ENCODE data around the gene TESK2.
"Not testable (repeated sequence)": the region's sequence is repeated elsewhere in the genome, so short reads cannot be mapped to it uniquely, and the experiment has no call there.

TESK2 gene

DNA sequence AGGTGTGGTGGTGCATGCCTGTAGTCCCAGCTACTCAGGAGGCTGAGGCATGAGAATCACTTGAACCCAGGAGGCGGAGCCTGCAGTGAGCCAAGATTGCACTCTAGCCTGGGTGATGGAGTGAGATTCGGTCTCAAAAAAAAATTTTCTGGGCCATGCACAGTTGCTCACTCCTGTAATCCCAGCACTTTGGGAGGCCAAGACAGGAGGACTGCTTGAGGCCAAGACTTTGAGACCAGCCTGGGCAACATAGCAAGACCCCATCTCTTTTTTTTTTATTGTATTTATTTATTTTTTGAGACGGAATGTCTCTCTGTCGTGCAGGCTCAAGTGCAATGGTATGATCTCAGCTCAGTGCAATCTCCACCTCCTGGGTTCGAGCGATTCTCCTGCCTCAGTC lies 16.8 kb downstream of the TESK2 start:
- not testable (repeated sequence) for FAIRE-seq; DNase-seq (ENCODE audit: insufficient read length, low spot score)

DNA sequence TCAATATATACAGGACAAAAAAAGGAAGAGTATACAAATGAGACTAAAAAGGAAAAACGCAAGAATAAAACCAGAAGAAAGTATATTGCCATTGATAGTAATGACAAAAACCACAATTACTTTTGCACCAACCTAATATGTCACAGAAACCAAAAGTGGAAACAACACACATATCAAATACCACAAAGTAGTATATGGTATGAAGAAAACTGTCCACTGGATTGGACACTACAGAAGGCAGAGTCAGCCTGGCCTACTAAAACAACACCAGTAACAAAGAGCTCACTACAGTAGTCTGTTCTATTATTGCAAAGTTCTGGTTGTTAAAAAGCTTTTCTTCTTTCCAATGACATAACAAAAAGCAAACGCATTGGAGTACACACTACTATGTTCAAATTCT lies 17.7 kb downstream of the TESK2 start:
- DNase-seq (ENCODE audit: insufficient read length, low spot score), result no peak
- FAIRE-seq, result no peak

DNA sequence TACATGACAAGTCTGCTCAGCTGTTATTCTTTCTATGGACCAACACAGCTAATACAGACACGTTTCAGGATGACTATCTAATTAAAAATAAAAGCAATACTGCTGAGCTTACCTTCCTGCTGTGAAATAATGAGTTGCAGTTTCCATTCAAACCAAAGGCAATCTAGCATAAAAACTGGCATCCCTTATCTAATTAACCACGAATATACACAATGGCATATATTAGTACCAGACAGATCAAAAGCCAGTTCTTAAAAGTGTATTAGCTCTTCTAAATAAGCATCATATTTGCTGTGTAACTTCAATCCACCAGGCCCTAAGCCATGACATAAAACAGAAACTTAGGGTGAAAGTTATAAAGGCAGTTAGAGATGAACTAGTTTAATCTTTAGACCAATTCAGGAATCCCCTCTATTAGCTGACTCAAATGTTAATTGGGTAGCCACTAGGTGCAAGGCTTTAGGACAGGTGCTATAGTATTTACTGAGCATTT lies 20.6 kb downstream of the TESK2 start:
- no peak for FAIRE-seq
- no peak for DNase-seq (ENCODE audit: insufficient read length, low spot score)

DNA sequence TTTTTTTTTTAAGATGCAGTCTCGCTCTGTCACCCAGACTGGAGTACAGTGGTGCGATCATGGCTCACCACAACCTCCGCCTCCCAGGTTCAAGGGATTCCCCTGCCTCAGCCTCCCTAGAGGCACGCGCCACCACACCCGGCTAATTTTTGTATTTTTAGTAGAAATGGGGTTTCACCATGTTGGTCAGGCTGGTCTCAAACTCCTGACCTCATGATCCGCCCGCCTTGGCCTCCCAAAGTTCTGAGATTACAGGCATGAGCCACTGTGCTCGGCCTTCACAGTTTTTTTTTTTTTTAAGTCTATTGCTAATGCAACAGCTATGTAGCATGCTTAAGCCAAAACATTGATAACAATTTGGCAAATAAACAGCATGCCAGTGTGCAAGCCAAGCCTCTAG lies 23.6 kb downstream of the TESK2 start:
- DNase-seq (ENCODE audit: insufficient read length, low spot score); FAIRE-seq: not testable (repeated sequence)

DNA sequence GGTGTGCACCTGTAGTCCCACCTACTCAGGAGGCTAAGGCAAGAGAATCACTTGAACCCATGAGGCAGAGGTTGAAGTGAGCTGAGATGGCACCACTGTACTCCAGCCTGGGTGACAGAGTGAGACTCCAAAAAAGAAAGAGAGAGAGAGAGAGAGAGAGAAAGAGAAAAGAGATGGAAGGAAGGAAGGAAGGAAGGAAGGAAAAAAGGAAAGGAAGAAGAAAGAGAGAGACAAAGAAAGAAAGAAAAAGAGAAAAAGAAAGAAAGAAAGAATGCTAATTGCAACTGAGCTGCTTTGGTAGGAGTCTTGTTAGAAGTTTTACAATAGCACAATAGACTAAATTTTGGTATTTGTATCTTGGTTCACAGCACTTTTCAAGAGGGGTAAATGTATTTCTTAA lies 25.7 kb downstream of the TESK2 start:
- FAIRE-seq (no peak), DNase-seq (ENCODE audit: insufficient read length, low spot score) (no peak)

DNA sequence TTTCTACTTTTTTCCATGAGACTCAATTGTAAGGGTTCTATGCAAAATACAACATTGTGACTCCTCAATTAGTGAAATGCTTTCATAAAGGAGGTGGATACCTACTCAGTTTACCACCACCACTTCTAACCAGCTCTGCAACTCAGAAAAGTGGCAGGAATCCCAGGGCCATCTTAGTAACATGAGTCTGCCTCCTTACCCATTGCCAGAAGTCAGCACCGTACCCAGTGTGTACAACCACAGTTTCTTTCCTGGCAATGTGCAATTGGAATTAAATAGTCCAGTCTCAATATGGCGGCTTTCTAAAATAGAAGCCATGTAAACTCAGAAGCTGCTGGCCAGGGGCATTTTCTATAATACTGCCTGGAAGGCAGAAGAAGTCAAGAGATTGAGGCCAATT lies 32.1 kb downstream of the TESK2 start:
- FAIRE-seq (no peak), DNase-seq (ENCODE audit: insufficient read length, low spot score) (no peak)

DNA sequence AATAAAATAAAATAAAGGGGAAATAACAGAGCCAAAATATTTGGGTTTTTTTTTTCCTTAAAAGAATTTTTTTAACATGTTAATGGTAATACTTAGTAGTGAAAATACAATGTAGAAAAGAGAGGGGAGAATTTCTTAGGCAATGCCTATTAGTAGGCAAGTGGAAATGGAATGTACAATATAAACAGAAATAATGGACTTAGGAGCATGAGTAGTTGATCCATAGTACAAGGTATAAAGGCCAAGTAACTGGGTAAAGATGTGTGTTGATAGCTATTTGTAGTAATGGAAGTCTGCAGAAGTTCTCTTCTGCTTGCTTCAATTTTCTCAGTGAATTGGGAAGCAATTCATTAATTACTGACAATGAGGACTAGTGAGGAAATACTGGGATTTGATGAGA lies 34.4 kb downstream of the TESK2 start:
- FAIRE-seq (no peak), DNase-seq (ENCODE audit: insufficient read length, low spot score) (no peak)

DNA sequence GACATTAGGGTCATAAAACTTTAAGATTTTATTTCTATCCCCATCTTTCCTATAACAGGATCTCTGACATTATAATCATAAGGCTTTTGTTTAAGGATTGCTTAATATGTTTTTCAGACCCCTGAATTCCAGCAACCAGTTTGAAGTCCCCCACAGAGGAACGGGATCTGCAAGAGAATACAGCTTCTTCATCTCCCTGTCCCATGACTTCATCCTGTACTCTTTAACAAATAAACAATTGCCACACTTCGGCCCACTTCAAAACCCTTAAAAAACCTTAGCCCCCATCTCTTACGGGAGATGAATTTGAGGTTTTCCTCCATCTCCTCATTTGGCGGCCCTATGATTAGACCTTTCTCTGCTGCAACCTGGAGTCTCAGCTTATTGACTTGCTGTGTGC lies 35.8 kb downstream of the TESK2 start:
- FAIRE-seq (no peak), DNase-seq (ENCODE audit: insufficient read length, low spot score) (no peak)

DNA sequence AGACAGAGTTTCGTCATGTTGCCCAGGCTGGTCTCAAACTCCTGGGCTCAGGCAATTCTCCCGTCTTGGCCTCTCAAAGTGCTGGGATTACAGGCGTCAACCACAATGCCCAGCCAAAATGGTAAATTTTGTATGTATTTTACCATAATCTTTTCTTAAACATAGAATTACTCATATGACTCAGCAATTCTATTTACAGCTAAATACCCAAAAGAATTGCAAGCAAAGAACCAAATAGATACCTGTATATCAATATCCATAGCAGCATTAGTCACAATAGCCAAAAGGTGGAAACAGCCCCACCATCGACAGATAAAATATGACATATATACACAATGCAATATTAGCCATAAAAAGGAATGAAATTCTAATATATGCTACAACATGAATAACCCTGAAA lies 36.5 kb downstream of the TESK2 start:
- DNase-seq (ENCODE audit: insufficient read length, low spot score), result no peak
- no peak for FAIRE-seq

DNA sequence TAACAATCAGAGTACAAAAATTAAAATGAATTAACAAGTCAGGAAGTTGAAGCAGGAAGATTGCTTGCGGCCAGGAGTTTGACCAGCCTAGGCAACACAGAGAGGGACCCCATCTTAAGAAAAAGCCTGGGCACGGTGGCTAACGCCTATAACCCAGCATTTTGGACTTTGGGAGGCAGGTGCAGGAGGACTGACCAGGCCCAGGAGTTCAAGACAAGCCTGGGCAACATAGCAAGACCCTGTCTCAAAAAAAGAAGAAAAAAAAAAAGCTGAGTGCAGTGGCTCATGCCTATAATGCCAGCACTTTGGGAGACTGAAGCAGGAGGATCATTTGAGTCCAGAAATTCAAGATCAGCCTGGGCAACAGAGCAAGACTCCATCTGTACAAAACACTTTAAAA lies 38.5 kb downstream of the TESK2 start:
- DNase-seq (ENCODE audit: insufficient read length, low spot score) (no peak), FAIRE-seq (no peak)

DNA sequence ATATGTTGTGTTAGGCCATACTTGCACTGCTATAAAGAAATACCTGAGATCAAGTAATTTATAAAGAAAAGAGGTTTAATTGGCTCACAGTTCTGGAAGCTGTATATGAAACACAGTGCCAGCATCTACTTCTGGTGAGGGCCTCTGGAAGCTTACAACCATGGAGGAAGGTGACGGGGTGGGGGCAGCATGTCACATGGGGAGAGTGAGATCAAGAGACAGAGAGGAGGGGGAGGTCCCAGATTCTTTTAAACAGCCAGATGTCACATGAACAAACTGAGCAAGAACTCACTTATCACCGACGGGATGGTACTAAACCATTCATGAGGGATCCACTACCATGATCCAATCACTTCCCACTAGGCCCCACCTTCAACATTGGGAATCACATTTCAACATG lies 42.6 kb downstream of the TESK2 start:
- DNase-seq (ENCODE audit: insufficient read length, low spot score) (no peak), FAIRE-seq (no peak)

DNA sequence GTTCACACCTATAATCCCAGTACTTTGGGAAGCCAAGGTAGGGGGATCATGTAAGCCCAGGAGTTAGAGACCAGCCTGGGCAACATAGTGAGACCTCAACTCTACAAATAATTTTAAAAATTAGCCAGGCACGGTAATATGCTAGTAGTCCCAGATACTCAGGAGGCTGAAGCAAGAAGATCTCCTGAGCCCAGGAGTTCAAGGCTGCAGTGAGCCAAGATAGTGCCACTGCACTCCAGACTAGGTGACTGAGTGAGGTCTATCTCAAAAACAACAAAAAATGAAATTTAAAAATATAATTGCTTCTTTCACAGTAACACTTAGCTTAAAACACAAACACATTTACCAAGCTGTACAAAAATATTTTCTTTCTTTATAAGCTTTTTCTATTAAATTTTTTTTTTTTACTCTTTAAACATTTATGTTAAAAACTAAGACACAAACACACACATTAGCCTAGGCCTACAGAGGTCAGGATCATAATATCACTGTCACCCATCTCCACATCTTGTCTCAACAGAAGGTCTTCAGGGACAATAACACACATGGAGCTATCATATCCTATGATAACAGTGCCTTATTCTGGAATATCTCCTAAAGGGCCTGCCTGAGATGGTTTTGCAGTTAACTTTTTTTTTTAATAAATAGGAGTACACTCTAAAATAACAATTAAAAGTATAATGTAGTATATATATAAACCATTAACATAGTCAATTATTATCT lies 43.9 kb downstream of the TESK2 start:
- FAIRE-seq, result no peak

DNA sequence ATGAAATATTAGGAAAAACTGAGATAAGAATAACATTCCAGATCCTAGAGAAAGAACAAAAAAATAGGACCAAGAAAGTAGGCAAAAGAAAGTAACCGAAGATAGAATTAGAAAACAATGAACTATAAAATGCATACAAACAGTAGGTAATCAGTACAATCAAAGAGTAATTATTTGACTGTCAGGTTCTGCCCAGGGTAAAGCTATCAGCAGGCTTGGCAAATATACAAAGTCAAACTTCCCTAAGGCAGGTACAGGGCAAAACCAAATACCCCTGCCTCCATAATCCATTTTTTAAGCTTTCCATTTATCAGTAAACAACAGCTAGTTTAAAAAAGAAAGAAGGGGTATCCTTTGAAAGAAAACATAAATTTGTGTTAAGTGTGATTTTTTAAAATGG lies 44.4 kb downstream of the TESK2 start:
- FAIRE-seq (no peak), DNase-seq (ENCODE audit: insufficient read length, low spot score) (no peak)

More for the DNA sequence above, 43.9 kb downstream of the TESK2 start:
- DNase-seq (ENCODE audit: insufficient read length, low spot score), result no peak

DNA sequence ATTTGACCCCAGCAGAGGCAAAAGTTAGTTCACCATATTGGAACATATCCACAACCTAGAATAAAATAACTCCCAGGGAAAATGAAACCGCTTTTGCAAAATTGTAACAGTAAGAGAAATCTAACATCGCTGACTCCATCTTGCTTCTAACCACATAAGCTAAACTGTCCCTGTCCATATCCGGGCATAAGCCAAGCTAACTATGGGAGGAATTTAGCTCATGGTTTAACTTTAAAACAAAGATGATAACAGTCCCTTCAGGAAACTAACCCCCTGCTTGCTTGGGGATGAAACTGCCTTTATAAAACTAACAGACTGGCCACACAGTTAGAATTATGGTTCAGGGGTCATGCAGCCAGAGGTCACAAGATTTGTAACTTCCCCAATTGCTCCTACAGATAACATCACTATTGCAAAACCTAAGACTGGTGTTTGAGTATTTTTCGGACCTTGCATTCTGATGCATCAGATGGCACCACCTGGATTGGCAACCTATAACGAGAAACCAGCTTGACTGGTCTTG lies 46.3 kb downstream of the TESK2 start:
- FAIRE-seq, result no peak
- DNase-seq (ENCODE audit: insufficient read length, low spot score), result no peak

DNA sequence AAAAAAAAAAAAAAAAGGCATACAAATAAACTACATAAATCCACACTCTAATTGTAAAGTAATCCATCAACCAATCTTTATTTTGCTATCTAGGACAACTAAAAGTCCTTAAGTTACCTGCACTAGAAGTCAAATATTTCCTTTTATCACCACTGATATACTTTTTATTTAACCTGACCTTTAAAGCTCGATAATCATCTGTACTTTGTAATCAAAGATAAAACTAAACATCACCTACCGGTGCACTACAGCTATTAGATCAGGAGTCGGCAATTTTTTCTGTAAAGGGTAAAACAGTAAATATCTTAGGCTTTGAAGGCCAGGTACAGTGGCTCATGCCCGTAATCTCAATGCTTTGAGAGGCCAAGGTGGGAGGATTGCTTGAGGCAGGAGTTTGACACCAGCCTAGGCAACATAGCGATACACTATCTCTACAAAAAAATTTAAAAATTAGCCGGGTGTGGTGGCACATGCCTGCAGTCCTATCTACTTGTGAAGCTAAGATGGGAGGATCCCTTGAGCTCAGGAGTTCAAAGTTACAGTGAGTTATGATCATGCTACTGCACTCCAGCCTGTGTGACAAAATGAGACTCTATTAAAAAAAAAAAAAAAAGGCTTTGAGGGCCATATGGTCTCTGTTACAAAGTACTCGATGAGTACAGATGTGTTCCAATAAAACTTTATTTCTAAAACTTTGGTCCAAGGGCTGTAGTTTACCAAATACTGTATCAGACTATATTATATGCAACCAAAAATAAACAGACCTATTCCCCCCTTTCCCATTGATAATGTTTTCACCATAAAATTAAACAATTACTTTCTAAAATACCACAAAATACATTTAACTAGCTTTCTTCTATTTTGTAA lies 47.1 kb downstream of the TESK2 start:
- FAIRE-seq (no peak), DNase-seq (ENCODE audit: insufficient read length, low spot score) (no peak)

DNA sequence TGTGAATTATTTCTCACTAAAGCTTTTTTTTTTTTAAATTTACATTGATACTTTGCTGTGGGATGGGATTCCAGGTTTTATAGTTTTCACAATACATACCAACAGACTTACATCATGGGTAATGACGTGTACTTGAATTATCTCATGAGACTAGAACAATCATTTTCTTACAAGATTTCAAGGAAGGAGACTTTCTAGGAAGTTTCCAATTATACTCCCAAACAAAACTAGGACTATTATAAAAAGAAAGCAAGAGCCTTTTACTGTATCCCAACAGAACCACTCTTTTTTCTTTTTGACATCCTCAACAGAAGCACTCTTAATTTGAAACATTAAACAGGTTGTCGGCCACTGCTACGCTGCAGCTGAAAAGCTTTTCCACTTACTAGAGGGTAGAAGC lies 48.7 kb downstream of the TESK2 start:
- DNase-seq (ENCODE audit: insufficient read length, low spot score) (peak; percentile 28), FAIRE-seq (no peak)

DNA sequence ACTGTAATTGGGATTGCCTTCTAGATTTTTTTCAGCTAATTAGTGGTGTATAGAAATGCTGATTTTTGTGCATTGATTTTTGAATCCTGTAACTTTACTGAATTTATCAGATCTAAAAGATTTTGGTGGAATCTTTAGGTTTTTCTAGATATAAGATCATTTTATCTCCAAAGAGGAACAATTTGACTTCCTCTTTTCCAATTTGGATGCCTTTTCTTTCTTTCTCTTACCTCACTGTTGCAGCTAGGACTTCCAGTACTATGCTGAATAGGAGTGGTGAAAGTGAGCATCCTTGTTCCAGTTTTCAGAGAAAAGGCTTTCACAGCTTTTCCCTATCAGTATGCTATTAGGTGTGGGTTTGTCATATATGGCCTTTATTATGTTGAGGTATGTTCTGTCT lies 53.6 kb downstream of the TESK2 start:
- DNase-seq (ENCODE audit: insufficient read length, low spot score) (no peak), FAIRE-seq (no peak)

DNA sequence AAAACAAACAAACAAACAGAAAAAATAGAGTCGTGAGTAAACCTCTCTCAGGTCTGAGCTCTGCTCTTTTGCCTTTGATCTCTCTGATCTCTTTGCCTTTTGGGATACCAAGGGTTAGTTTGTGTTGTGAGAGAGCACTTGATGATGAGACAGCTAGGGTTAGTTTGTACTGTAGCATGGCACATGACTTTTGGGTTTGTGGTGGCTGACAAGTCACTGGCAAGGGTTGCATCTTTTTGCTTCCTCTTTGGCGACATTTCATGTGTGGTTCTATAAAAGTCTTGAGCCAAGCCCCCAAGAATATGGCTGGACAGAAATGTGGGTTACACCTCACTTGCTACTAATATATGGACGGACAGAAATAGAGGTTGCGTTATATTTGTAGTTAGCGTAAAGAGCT lies 60.5 kb downstream of the TESK2 start:
- FAIRE-seq (no peak), DNase-seq (ENCODE audit: insufficient read length, low spot score) (no peak)

DNA sequence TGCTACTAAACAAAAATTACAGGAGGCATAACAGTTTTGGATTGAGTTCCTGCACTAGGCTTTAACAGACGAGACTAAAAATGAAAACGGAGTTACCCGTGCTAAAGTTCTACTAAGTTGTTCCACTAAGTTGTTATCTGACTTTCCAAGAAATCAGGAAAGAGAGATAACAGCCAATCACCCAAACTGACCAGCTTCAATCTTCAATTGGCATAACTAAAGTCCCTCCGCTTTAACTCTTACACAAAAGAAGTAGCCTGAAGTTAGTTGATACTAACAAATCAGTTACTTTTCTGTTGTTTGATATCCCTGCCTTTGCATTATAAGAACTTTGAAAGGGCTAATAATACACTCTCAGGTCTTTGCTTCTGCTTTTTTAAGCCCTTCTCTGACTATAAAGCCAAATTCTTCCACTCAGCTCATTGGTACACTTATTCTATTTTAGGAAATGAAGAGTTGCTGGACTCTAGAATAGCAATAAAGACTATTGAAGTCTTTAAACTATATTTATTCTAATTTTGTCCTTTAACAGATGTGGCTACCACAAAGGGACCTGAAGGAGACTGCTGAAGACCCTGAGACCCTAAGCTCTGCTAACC lies 61.3 kb downstream of the TESK2 start:
- DNase-seq (ENCODE audit: insufficient read length, low spot score) (no peak), FAIRE-seq (no peak)

DNA sequence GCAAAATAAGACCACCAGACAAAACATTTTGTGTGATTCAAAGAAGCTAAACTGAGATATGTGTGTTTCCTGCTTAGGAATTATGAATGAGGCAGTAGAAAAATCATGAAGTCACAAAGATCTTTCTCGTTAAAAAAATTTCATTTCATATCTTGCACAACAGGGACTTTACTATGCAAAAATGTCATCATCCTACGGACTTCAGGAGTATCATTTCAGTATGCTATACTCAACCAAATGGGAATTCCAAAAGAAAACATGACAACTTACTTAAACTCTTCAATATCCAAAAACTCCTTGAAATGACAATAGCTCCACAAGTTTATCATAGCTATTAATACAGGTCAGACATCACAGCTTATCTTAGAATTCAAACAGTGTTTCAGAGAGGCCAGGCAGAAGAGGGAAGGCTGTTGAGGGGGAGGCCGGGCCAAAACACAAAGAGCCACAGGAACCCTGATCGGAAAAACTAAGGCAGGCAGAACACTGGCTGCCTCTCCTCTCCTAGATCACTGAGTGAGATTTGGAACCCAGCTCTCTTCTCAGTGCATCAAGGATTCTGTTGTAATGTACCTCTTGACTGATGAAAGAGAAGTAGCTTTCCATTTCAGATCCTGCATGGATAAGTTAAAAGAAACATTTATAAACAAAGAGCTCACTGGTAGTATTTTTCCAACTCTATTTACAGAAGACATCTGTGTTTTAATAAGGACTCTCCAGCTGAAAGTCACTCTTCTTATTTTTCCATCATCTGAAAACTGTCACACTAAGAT lies 66.9 kb downstream of the TESK2 start:
- DNase-seq (ENCODE audit: insufficient read length, low spot score) (no peak), FAIRE-seq (no peak)

DNA sequence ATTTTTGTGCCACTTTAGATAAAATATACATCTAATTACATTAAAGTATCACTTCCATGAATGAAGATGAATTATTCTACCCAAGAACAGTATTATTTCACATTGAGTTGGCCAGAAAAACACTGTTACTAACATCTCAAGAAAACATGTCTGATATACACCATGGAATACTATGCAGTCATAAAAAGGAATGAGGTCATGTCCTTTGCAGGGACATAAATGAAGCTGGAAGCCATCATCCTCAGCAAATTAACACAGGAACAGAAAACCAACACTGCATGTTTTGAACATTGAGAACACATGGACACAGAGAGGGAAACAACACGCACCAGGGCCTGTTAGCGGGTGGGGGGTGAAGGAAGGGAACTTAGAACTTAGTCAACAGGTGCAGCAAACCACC lies 69.0 kb downstream of the TESK2 start:
- DNase-seq (ENCODE audit: insufficient read length, low spot score), result no peak
- no peak for FAIRE-seq

Measured in HTR-8/SVneo (cell line).